ENCODE results near the gene TMEM8B.

Gene TMEM8B

GRCh38 chr9:35798658-35799374 is 30.2 kb upstream of the TMEM8B start:
- Histone ChIP-seq H3K4me2 (ENCODE audit: low read length) (no peak overlapping the region), H3K9ac (no peak overlapping the region), H3K27me3 (ENCODE audit: control insufficient read depth, insufficient read depth, low read length) (no peaks in the 10 kb centered on the region), H3K9me3 (ENCODE audit: control insufficient read depth, low read length) (no peaks in the 10 kb centered on the region), H3K36me3 (ENCODE audit: control insufficient read depth, insufficient read depth, low read length) (no peaks in the 10 kb centered on the region), H3K4me3 (ENCODE audit: low read depth, low read length) (no peak overlapping the region), H3K4me1 (no peaks in the 10 kb centered on the region), H2AFZ (no peak overlapping the region), H3K27ac (no peak overlapping the region), H3K79me2 (no peaks in the 10 kb centered on the region)
- no peak for TF ChIP-seq CTCF (IDR thresholded peaks at IDR 0.05)

GRCh38 chr9:35800530-35800929 is 28.5 kb upstream of the TMEM8B start:
- no peak overlapping the region for H3K4me3 ChIP-seq (ENCODE audit: low read depth, low read length)
- H3K9me3 ChIP-seq (ENCODE audit: control insufficient read depth, low read length), result no peaks in the 10 kb centered on the region
- no peaks in the 10 kb centered on the region for H3K79me2 ChIP-seq
- H3K4me1 ChIP-seq, result no peaks in the 10 kb centered on the region
- no peak overlapping the region for H2AFZ ChIP-seq
- H3K9ac ChIP-seq, result no peak overlapping the region
- no peak for TF ChIP-seq CTCF (IDR thresholded peaks at IDR 0.05)
- H3K4me2 ChIP-seq (ENCODE audit: low read length), result no peak overlapping the region
- no peaks in the 10 kb centered on the region for H3K36me3 ChIP-seq (ENCODE audit: control insufficient read depth, insufficient read depth, low read length)
- no peak overlapping the region for H3K27ac ChIP-seq
- no peaks in the 10 kb centered on the region for H3K27me3 ChIP-seq (ENCODE audit: control insufficient read depth, insufficient read depth, low read length)

GRCh38 chr9:35801328-35802128 is 27.5 kb upstream of the TMEM8B start:
- H3K9ac ChIP-seq, result no peak overlapping the region
- H3K27me3 ChIP-seq (ENCODE audit: control insufficient read depth, insufficient read depth, low read length), result no peaks in the 10 kb centered on the region
- no peaks in the 10 kb centered on the region for H3K79me2 ChIP-seq
- no peak overlapping the region for H2AFZ ChIP-seq
- H3K4me1 ChIP-seq, result no peaks in the 10 kb centered on the region
- H3K4me3 ChIP-seq (ENCODE audit: low read depth, low read length), result no peak overlapping the region
- no peak overlapping the region for H3K27ac ChIP-seq
- TF ChIP-seq CTCF (IDR thresholded peaks at IDR 0.05), result no peak
- H3K9me3 ChIP-seq (ENCODE audit: control insufficient read depth, low read length), result no peaks in the 10 kb centered on the region
- no peaks in the 10 kb centered on the region for H3K36me3 ChIP-seq (ENCODE audit: control insufficient read depth, insufficient read depth, low read length)
- no peak overlapping the region for H3K4me2 ChIP-seq (ENCODE audit: low read length)

GRCh38 chr9:35806101-35806500 is 22.9 kb upstream of the TMEM8B start:
- H2AFZ ChIP-seq, result no peak overlapping the region
- no peaks in the 10 kb centered on the region for H3K27me3 ChIP-seq (ENCODE audit: control insufficient read depth, insufficient read depth, low read length)
- no peaks in the 10 kb centered on the region for H3K79me2 ChIP-seq
- H3K4me3 ChIP-seq (ENCODE audit: low read depth, low read length), result no peak overlapping the region
- no peaks in the 10 kb centered on the region for H3K9me3 ChIP-seq (ENCODE audit: control insufficient read depth, low read length)
- H3K27ac ChIP-seq, result no peak overlapping the region
- TF ChIP-seq CTCF (IDR thresholded peaks at IDR 0.05), result no peak
- H3K9ac ChIP-seq, result no peak overlapping the region
- no peak overlapping the region for H3K4me2 ChIP-seq (ENCODE audit: low read length)
- H3K36me3 ChIP-seq (ENCODE audit: control insufficient read depth, insufficient read depth, low read length), result no peaks in the 10 kb centered on the region
- H3K4me1 ChIP-seq, result no peaks in the 10 kb centered on the region

All from parathyroid adenoma (tissue), 2 donors.